KOPT-K1 (cell line): Measurements from ENCODE around the gene FAM3B.

ENCODE experiments used
- H3K27ac ChIP-seq: fragments of 200-600 bp; sonication (generic); 2 replicates; pipeline ENCODE4 v1.5.1; 2016; ENCODE audit warnings: antibody characterized with exemption, mild to moderate bottlenecking, low read depth, low read length; ENCODE audit not compliant: poor library complexity, severe bottlenecking
- H3K36me3 ChIP-seq: fragments of 200-600 bp; sonication (generic); 2 replicates; pipeline ENCODE4 v1.5.1; 2017; ENCODE audit warnings: antibody characterized with exemption, mild to moderate bottlenecking, low read length, moderate library complexity; ENCODE audit not compliant: insufficient read depth
- H3K9me3 ChIP-seq: fragments of 200-600 bp; sonication (generic); 2 replicates; pipeline ENCODE4 v1.5.1; 2017; ENCODE audit warnings: antibody characterized with exemption, low read length, mild to moderate bottlenecking; ENCODE audit not compliant: insufficient read depth, poor library complexity, severe bottlenecking

FAM3B gene

GRCh38 chr21:41381731-41382130 lies 65.1 kb downstream of the FAM3B start:
- H3K27ac ChIP-seq, result no peak overlapping the region
- no peaks in the 10 kb centered on the region for H3K9me3 ChIP-seq
- H3K36me3 ChIP-seq, result no peaks in the 10 kb centered on the region

GRCh38 chr21:41387042-41387819 lies 70.6 kb downstream of the FAM3B start:
- H3K36me3 ChIP-seq, result no peaks in the 10 kb centered on the region
- no peak overlapping the region for H3K27ac ChIP-seq
- no peaks in the 10 kb centered on the region for H3K9me3 ChIP-seq

- H3K9me3 ChIP-seq, result no peaks in the 10 kb centered on the region
- H3K27ac ChIP-seq, result no peak overlapping the region
- no peaks in the 10 kb centered on the region for H3K36me3 ChIP-seq
Observed at GRCh38 chr21:41387824-41388223, 71.2 kb downstream of the FAM3B start.

GRCh38 chr21:41388259-41388658 lies 71.7 kb downstream of the FAM3B start:
- H3K36me3 ChIP-seq, result no peaks in the 10 kb centered on the region
- no peak overlapping the region for H3K27ac ChIP-seq
- no peaks in the 10 kb centered on the region for H3K9me3 ChIP-seq

- Histone ChIP-seq H3K27ac (no peak overlapping the region), H3K36me3 (no peaks in the 10 kb centered on the region), H3K9me3 (no peaks in the 10 kb centered on the region)
Observed at GRCh38 chr21:41390043-41390639, 73.5 kb downstream of the FAM3B start.

GRCh38 chr21:41393876-41394465 lies 77.4 kb downstream of the FAM3B start:
- Histone ChIP-seq H3K27ac (no peak overlapping the region), H3K9me3 (no peaks in the 10 kb centered on the region), H3K36me3 (no peaks in the 10 kb centered on the region)

GRCh38 chr21:41396558-41397075 lies 80.0 kb downstream of the FAM3B start:
- H3K27ac ChIP-seq, result no peak overlapping the region
- H3K36me3 ChIP-seq, result no peaks in the 10 kb centered on the region
- H3K9me3 ChIP-seq, result no peaks in the 10 kb centered on the region

- Histone ChIP-seq H3K36me3 (no peaks in the 10 kb centered on the region), H3K9me3 (no peaks in the 10 kb centered on the region), H3K27ac (no peak overlapping the region)
Observed at GRCh38 chr21:41397471-41397891, 80.9 kb downstream of the FAM3B start.

GRCh38 chr21:41398251-41398650 lies 81.7 kb downstream of the FAM3B start:
- Histone ChIP-seq H3K9me3 (no peaks in the 10 kb centered on the region), H3K27ac (no peak overlapping the region), H3K36me3 (no peaks in the 10 kb centered on the region)

GRCh38 chr21:41398831-41399230 lies 82.2 kb downstream of the FAM3B start:
- H3K9me3 ChIP-seq, result no peaks in the 10 kb centered on the region
- no peaks in the 10 kb centered on the region for H3K36me3 ChIP-seq
- no peak overlapping the region for H3K27ac ChIP-seq

GRCh38 chr21:41399246-41399800 lies 82.7 kb downstream of the FAM3B start:
- Histone ChIP-seq H3K9me3 (no peaks in the 10 kb centered on the region), H3K27ac (no peak overlapping the region), H3K36me3 (no peaks in the 10 kb centered on the region)

- no peaks in the 10 kb centered on the region for H3K36me3 ChIP-seq
- no peak overlapping the region for H3K27ac ChIP-seq
- no peaks in the 10 kb centered on the region for H3K9me3 ChIP-seq
Observed at GRCh38 chr21:41402231-41402630, 85.6 kb downstream of the FAM3B start.

GRCh38 chr21:41402796-41403195 lies 86.2 kb downstream of the FAM3B start:
- no peaks in the 10 kb centered on the region for H3K36me3 ChIP-seq
- no peak overlapping the region for H3K27ac ChIP-seq
- no peaks in the 10 kb centered on the region for H3K9me3 ChIP-seq

- Histone ChIP-seq H3K9me3 (no peaks in the 10 kb centered on the region), H3K36me3 (no peaks in the 10 kb centered on the region), H3K27ac (no peak overlapping the region)
Observed at GRCh38 chr21:41403331-41403730, 86.7 kb downstream of the FAM3B start.

GRCh38 chr21:41403966-41404365 lies 87.4 kb downstream of the FAM3B start:
- Histone ChIP-seq H3K36me3 (no peaks in the 10 kb centered on the region), H3K9me3 (no peaks in the 10 kb centered on the region)

More at GRCh38 chr21:41403966-41404365, 87.4 kb downstream of the FAM3B start:
- no peak overlapping the region for H3K27ac ChIP-seq
